Endothelial cell of umbilical vein (primary cell): ENCODE measurements around the gene FGD5. TPM values are rescaled to one million over a fixed set of nuclear protein-coding genes. Genes with fewer than 3 reads are reported as not detected.
A peak's percentile ranks its signal among the peaks of the same experiment; 100 is the strongest.

Experiments used
- BruUV-seq: library from RNA; stranded (reverse); fragments of 400-500 nt; replicated peaks from 2 replicates; lab custom pipeline; 2021; lab: Mats Ljungman, UMichigan
- CTCF ChIA-PET: fragments of 300-600, 350-600 bp; sonication (Branson Sonifier 250); formaldehyde crosslinking; loops from one replicate; lab custom pipeline; 2021; ENCODE audit warnings: antibody characterized with exemption, inconsistent platforms; lab: Charles Lee
- POLR2A ChIA-PET: fragments of 300-600, 350-600 bp; sonication (Branson Sonifier 250); formaldehyde crosslinking; loops from one replicate; lab custom pipeline; 2021; ENCODE audit warnings: antibody characterized with exemption, inconsistent platforms; lab: Charles Lee
- DNase-seq: peaks from one replicate; pipeline ENCODE4 v3.0.0-alpha.2; 2011; ENCODE audit warnings: low read depth, low spot score
- FAIRE-seq: peaks from 2 replicates; lab custom pipeline; 2011; peaks lifted over from hg19 to GRCh38; lab: Jason Lieb, UNC
- H2AFZ ChIP-seq: 2 replicates; pipeline ENCODE4 v1.6.0; 2012; ENCODE audit warnings: low read depth, low read length, control low read depth, inconsistent platforms
- H3K27ac ChIP-seq: 2 replicates; pipeline ENCODE4 v1.5.1; 2011; ENCODE audit warnings: low read depth, mild to moderate bottlenecking, control low read depth, low read length, moderate library complexity; ENCODE audit not compliant: insufficient read depth
- H3K27me3 ChIP-seq, 2 experiments: 2 replicates each; pipeline versions ENCODE4 v1.6.0 to v1.6.1; 2011; ENCODE audit warnings: low read length in 2 of 2, mixed read lengths in 1 of 2; ENCODE audit not compliant: control insufficient read depth in 2 of 2, insufficient read depth in 2 of 2
- H3K36me3 ChIP-seq, 2 experiments: 2 replicates in 1 of 2; 3 replicates in 1 of 2; pipeline ENCODE4 v1.5.1; 2011; ENCODE audit warnings: low read length in 2 of 2, mild to moderate bottlenecking in 1 of 2, moderate library complexity in 1 of 2; ENCODE audit not compliant: control insufficient read depth in 2 of 2, insufficient read depth in 2 of 2; ENCODE audit errors: extremely low read depth in 1 of 2
- H3K4me1 ChIP-seq: 3 replicates; pipeline ENCODE4 v1.5.1; 2011; ENCODE audit warnings: mild to moderate bottlenecking, low read length; ENCODE audit not compliant: control insufficient read depth, insufficient read depth; ENCODE audit errors: extremely low read depth
- H3K4me2 ChIP-seq: 2 replicates; pipeline ENCODE4 v1.6.1; 2011; ENCODE audit warnings: low read length, control low read depth, mixed read lengths; ENCODE audit not compliant: insufficient read depth
- H3K4me3 ChIP-seq, 3 experiments: fragments of 200-600 bp in 1 of 3; sonication (generic), shearing (Covaris generic) in 1 of 3; replicated peaks in 1 of 3; 2 replicates each; pipeline ENCODE4 v1.5.1; 2011 to 2016; ENCODE audit warnings: control low read depth in 3 of 3, low read length in 3 of 3, mild to moderate bottlenecking in 2 of 3, inconsistent platforms in 1 of 3, low read depth in 1 of 3, moderate library complexity in 1 of 3; ENCODE audit not compliant: insufficient read depth in 1 of 3
- H3K79me2 ChIP-seq: 2 replicates; pipeline ENCODE4 v1.6.0; 2012; ENCODE audit warnings: low read length, inconsistent platforms; ENCODE audit not compliant: control insufficient read depth, insufficient read depth
- H3K9ac ChIP-seq: replicated peaks from 2 replicates; pipeline ENCODE3; 2011; ENCODE audit warnings: low read length, control low read depth; ENCODE audit not compliant: insufficient read depth; ENCODE audit errors: extremely low read depth
- H3K9me1 ChIP-seq: replicated peaks from 3 replicates; pipeline ENCODE4 v1.6.0; 2011; ENCODE audit warnings: mild to moderate bottlenecking, low read length; ENCODE audit not compliant: control insufficient read depth, insufficient read depth; ENCODE audit errors: extremely low read depth
- H3K9me3 ChIP-seq: replicated peaks from 2 replicates; pipeline ENCODE4 v1.5.1; 2012; ENCODE audit warnings: low read length, inconsistent platforms; ENCODE audit not compliant: control insufficient read depth, insufficient read depth
- H4K20me1 ChIP-seq: replicated peaks from 2 replicates; pipeline ENCODE3; 2011; ENCODE audit warnings: mild to moderate bottlenecking, low read length; ENCODE audit not compliant: control insufficient read depth, insufficient read depth; ENCODE audit errors: extremely low read depth
- EZH2 ChIP-seq: IDR thresholded peaks from 2 replicates; pipeline ENCODE4 v1.6.1; 2012; ENCODE audit warnings: borderline replicate concordance, low read depth, mild to moderate bottlenecking, moderate library complexity, low read length, inconsistent platforms; ENCODE audit not compliant: severe bottlenecking
- JUN ChIP-seq: IDR thresholded peaks from 2 replicates; pipeline ENCODE4 v1.6.1; 2011; ENCODE audit warnings: borderline replicate concordance, low read depth; ENCODE audit not compliant: insufficient read length, insufficient read depth
- MYC ChIP-seq: IDR thresholded peaks from one replicate; pipeline ENCODE4 v1.6.1; 2011; ENCODE audit warnings: mild to moderate bottlenecking, low read depth, low read length
- POLR2AphosphoS5 ChIP-seq: IDR thresholded peaks from 2 replicates; pipeline ENCODE4 v1.6.1; 2012; ENCODE audit warnings: low read depth, mild to moderate bottlenecking, control low read depth, low read length, moderate library complexity; ENCODE audit not compliant: insufficient read depth
- dilution Hi-C: fragments of 300-500 bp; cut with MboI; formaldehyde crosslinking; loops from one replicate; pipeline ENCODE4 v1.15.0; 2019; ENCODE audit warnings: low sequenced_read_pairs; ENCODE audit not compliant: extremely low pct_ligation_motif_present
- intact Hi-C: fragments of 100-400 bp; cut with micrococcal nuclease; formaldehyde crosslinking; loops from one replicate; pipeline ENCODE4 v1.10.0; 2022
- polyA plus RNA-seq, 4 experiments: library from polyadenylated mRNA; depleted of rRNA in 3 of 4; stranded (reverse) in 3 of 4; unstranded in 1 of 4; fragments of >200 nt; gene quantifications; 2 replicates each; pipeline versions ENCODE4 v1.2.1 to v1.2.3, GENCODE V29; 2011 to 2012; ENCODE audit warnings: missing spikeins in 1 of 4
- total RNA-seq: library from RNA; stranded (reverse); gene quantifications from 2 replicates; pipeline ENCODE4 v1.2.3, GENCODE V29; 2021
- TF ChIP-seq, protein P1 (sequence below): IDR thresholded peaks from 2 replicates; pipeline ENCODE4 v1.6.1; 2011; ENCODE audit not compliant: insufficient read depth, insufficient read length
- TF ChIP-seq, protein P2 (sequence below), 2 donors: IDR thresholded peaks; 1 replicate in 1 of 2; 2 replicates in 1 of 2; pipeline ENCODE4 v1.5.1; 2011; ENCODE audit warnings: low read length in 2 of 2, mild to moderate bottlenecking in 2 of 2, moderate library complexity in 2 of 2, control low read depth in 1 of 2, inconsistent platforms in 1 of 2, low read depth in 1 of 2; ENCODE audit not compliant: insufficient read depth in 1 of 2; ENCODE audit errors: extremely low read depth in 1 of 2

FGD5 gene
- total and polyA plus RNA-seq, 2 donors (not counting 3 experiments of a cell fraction or from before 2014, with no cell fraction given), result 49.6 to 134 TPM

GRCh38 chr3:14976317-14976716 lies 157.6 kb downstream of the FGD5 start:
- no peak for FAIRE-seq
- TF ChIP-seq, protein P1, sequence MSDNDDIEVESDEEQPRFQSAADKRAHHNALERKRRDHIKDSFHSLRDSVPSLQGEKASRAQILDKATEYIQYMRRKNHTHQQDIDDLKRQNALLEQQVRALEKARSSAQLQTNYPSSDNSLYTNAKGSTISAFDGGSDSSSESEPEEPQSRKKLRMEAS, result no peak
- TF ChIP-seq MYC (no peak), JUN (no peak), POLR2AphosphoS5 (no peak), EZH2 (no peak)
- TF ChIP-seq, protein P2, sequence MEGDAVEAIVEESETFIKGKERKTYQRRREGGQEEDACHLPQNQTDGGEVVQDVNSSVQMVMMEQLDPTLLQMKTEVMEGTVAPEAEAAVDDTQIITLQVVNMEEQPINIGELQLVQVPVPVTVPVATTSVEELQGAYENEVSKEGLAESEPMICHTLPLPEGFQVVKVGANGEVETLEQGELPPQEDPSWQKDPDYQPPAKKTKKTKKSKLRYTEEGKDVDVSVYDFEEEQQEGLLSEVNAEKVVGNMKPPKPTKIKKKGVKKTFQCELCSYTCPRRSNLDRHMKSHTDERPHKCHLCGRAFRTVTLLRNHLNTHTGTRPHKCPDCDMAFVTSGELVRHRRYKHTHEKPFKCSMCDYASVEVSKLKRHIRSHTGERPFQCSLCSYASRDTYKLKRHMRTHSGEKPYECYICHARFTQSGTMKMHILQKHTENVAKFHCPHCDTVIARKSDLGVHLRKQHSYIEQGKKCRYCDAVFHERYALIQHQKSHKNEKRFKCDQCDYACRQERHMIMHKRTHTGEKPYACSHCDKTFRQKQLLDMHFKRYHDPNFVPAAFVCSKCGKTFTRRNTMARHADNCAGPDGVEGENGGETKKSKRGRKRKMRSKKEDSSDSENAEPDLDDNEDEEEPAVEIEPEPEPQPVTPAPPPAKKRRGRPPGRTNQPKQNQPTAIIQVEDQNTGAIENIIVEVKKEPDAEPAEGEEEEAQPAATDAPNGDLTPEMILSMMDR (IDR thresholded peaks at IDR 0.05; ENCODE audit: extremely low read depth in 1 of 2, insufficient read depth in 1 of 2, low read depth in 1 of 2, low read length in 2 of 2), result no peak
- H3K9ac ChIP-seq, result no peak overlapping the region

More at GRCh38 chr3:14976317-14976716, 157.6 kb downstream of the FGD5 start:
- POLR2A ChIA-PET, result no interaction called here
- peak; percentile 35 for DNase-seq
- intact Hi-C loops (no loop called here), dilution Hi-C loops (no loop called here)
- H3K27me3 ChIP-seq, result no peaks in the 10 kb centered on the region
- peak overlapping the region; percentile 34 for H3K4me2 ChIP-seq
- CTCF ChIA-PET, result interaction anchor here (1.6 kb wide), 1 partner anchor 9 kb away, joined by 3 read pairs; no protein-coding TSS in a partner anchor
- peaks cover 2% of the 10 kb centered on the region for H4K20me1 ChIP-seq
- peaks cover 0 to 3% of the 10 kb centered on the region in 2 experiments for H3K36me3 ChIP-seq
- no peak overlapping the region for H3K27ac ChIP-seq
- BruUV-seq, result no TSS peak
- no peak overlapping the region for H3K4me3 ChIP-seq
- H2AFZ ChIP-seq, result no peak overlapping the region
- H3K79me2 ChIP-seq, result peaks cover 53% of the 10 kb centered on the region
- H3K4me1 ChIP-seq, result peaks cover 18% of the 10 kb centered on the region
- H3K9me1 ChIP-seq, result no peaks in the 10 kb centered on the region
- no peaks in the 10 kb centered on the region for H3K9me3 ChIP-seq
